Activated CD4-positive, alpha-beta T cell treated with anti-CD3 and anti-CD28 coated beads, Interleukin-10, Interleukin-2, amounts not matched to agents 100 ng/mL and 50 ng/mL, durations not matched to agents 16 hours and 8 hours (primary cell): ENCODE results near the gene ZNF625.
"Not testable (repeated sequence)": the region's sequence is repeated elsewhere in the genome, so short reads cannot be mapped to it uniquely, and the experiment has no call there.

Experiments used
- DNase-seq: peaks from one replicate; pipeline ENCODE4 v3.0.0-alpha.2; 2020

Gene ZNF625

GRCh38 chr19:12137221-12137940 lies 19.2 kb downstream of the ZNF625 start:
- no peak for DNase-seq

GRCh38 chr19:12133069-12133468 lies 23.5 kb downstream of the ZNF625 start:
- DNase-seq = no peak

DNA sequence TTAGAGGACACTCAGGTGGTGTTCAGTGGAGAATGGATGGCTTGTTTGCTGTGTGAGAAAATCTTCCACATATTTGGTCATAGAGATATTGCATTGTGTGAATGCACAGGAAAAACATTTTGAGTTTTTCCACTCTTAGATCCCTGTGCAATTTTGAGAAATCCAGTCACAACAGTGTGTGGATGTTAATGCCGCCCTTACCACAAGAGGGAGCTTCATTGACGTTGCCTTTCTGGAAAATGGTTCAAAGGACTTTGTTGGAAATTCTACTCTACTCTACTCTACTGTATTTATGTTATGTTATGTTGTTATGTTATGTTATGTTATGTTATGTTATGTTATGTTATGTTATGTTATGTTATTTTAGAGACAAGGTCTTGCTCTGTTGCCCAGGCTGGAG lies 29.8 kb downstream of the ZNF625 start:
- no peak for DNase-seq

DNA sequence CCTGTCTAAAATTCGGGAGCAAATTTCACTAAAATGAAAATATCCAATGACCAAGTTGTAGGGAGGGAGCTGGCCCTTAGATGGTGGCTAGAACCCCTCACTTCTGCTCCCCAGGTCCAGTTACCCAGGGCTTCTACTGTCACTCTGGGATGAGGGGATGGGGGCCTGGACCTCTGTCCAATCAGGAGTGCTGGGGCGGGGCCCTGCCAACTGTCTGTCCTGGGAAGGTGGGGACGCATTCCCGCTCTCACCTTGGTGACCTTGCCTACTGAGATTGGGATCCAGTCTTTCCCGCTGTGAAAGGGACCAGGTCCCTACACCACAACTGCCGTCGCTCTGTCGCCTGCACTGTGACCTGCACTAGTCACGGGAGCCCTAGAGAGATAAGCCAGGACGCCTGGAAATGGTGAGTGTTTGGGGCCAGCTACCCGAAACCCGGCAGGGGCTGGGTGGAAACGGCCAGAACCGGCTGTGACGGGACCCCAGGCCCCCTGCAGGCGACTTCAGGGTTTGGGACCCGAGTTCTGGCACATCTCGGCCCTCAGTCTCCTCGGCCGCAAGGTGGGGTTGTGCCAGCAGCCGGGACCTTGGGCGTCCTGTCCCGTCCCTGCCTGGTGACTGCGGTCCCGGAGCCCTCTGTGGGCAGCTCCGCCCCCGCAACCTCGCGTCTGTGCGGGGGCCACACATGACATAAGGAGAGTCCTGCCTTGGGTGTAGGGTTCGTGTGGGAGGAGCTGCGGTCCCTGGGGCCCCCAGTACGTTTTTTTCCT lies 39.1 kb downstream of the ZNF625 start:
- DNase-seq = no peak

DNA sequence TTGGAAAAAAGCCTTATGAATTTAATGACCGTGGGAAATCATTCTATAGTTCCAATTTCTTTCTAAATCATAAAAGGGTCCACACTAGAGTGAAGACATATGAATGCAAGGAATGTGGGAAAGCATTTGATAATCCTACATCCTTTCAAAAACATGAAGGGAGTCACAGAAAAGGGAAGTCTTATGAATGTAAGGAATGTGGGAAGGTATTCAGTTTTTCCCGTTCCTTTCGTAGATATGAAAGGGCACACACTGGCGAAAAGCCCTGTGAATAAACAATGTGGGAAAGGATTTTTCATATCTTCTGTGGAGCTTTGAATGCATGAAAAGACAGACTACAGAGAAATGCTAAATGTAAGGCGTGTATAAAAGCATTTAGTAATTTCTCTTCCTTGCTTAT lies 43.4 kb downstream of the ZNF625 start:
- DNase-seq = no peak

- peak; percentile 47 for DNase-seq
These were observed 43.8 kb downstream of the ZNF625 start for GRCh38 chr19:12112701-12113100.

- no peak for DNase-seq
These were observed 44.4 kb downstream of the ZNF625 start for GRCh38 chr19:12111943-12112637.

- DNase-seq = no peak
These were observed 45.4 kb downstream of the ZNF625 start for GRCh38 chr19:12111176-12111575.

GRCh38 chr19:12103909-12104308 lies 52.6 kb downstream of the ZNF625 start:
- not testable (repeated sequence) for DNase-seq

GRCh38 chr19:12098040-12098439 lies 58.5 kb downstream of the ZNF625 start:
- no peak for DNase-seq

DNA sequence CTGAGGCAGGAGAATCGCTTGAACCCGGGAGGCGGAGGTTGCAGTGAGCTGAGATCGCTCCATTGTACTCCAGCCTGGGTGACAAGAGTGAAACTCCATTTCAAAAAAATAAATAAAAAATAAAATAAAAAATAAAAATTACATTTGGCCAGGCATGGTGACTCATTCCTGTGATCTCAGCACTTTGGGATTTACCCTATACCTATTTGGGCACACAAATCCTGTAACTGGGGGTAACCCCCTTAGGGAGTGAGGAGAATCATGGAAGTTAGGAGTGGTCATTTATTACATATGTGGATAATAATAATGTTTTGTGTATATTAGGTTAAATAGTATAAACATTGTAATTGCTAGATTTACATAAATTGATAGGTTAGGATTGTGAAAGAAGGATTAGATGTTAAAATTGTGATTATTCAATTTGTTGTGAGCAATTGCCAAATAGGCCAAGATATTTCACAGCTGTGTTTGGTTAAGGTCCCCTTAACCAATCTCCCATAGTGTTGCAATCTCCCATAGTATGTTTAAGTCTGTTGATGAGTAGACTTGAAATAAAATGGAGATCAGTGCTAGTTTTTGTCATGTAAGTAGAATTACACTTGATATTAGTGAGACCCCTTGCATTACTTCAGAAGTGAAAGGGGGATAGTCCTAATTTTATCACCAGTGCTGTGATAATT lies 61.3 kb downstream of the ZNF625 start:
- DNase-seq = no peak
